Left colon (tissue), 2 donors: ENCODE measurements around the gene SLC49A3. TPM values are rescaled to one million over a fixed set of nuclear protein-coding genes. Genes with fewer than 3 reads are reported as not detected.
"Not testable (repeated sequence)": the region's sequence is repeated elsewhere in the genome, so short reads cannot be mapped to it uniquely, and the experiment has no call there.

Experiments
- ATAC-seq: fragments of 200-7000 bp; cut with Tn5 transposase; one replicate; pipeline ENCODE4 v1.9.1; 2020; ENCODE audit warnings: mild to moderate bottlenecking, moderate library complexity
- DNase-seq, 2 donors: peaks; one replicate each; pipeline ENCODE4 v3.0.0-alpha.2; 2020
- intact Hi-C, 2 donors: fragments of 100-400 bp; cut with DNase I in 1 of 2; cut with micrococcal nuclease in 1 of 2; formaldehyde crosslinking; loops; one replicate each; pipeline versions ENCODE4 v1.11.2 to v1.14.0; 2022; cut with DNase I, micrococcal nuclease
- total RNA-seq, 2 donors: library from RNA; stranded (reverse); fragmentation: NEBNext Ultra II Directional; extraction: Animal tissue kit (Norgen Biotek cat#: 25700); gene quantifications; one replicate each; pipeline ENCODE4 v1.2.1, GENCODE V29; 2021
- donor health status: DM: no; HTN: no; CAD: no.
- donor health status: DM: yes; HTN: yes; CAD: no.

SLC49A3 gene
- total RNA-seq, 2 donors from 2014 or later = 10.7 to 15.8 TPM

- no peak for DNase-seq
- intact Hi-C loops = no loop called here
These were observed 39.1 kb downstream of the SLC49A3 start for GRCh38 chr4:649751-650310.

GRCh38 chr4:649293-649625 is 39.7 kb downstream of the SLC49A3 start:
- DNase-seq = no peak
- intact Hi-C loops = no loop called here
- no peak for ATAC-seq

More at GRCh38 chr4:649751-650310, 39.1 kb downstream of the SLC49A3 start:
- no peak for ATAC-seq

- DNase-seq (no peak), ATAC-seq (no peak)
- intact Hi-C loops = no loop called here
These were observed 40.2 kb downstream of the SLC49A3 start for GRCh38 chr4:648579-649292.

GRCh38 chr4:647481-647880 is 41.5 kb downstream of the SLC49A3 start:
- ATAC-seq (no peak), DNase-seq (no peak)
- intact Hi-C loops = no loop called here

- DNase-seq (no peak), ATAC-seq (no peak)
- intact Hi-C loops = no loop called here
These were observed 42.5 kb downstream of the SLC49A3 start for GRCh38 chr4:646460-646859.

- intact Hi-C loops, DNase-seq, ATAC-seq: not testable (repeated sequence)
These were observed 46.6 kb downstream of the SLC49A3 start for GRCh38 chr4:642366-642765.

GRCh38 chr4:637536-638280 is 51.2 kb downstream of the SLC49A3 start:
- intact Hi-C loops = no loop called here
- no peak for ATAC-seq
- no peak for DNase-seq

GRCh38 chr4:636628-637159 is 52.3 kb downstream of the SLC49A3 start:
- DNase-seq (no peak), ATAC-seq (no peak)
- intact Hi-C loops = no loop called here

GRCh38 chr4:635851-636627 is 52.9 kb downstream of the SLC49A3 start:
- DNase-seq (no peak), ATAC-seq (no peak)
- intact Hi-C loops = no loop called here

- intact Hi-C loops, ATAC-seq, DNase-seq: not testable (repeated sequence)
These were observed 53.7 kb downstream of the SLC49A3 start for GRCh38 chr4:635066-635835.

GRCh38 chr4:634599-634985 is 54.4 kb downstream of the SLC49A3 start:
- DNase-seq (no peak), ATAC-seq (no peak)
- intact Hi-C loops = no loop called here

- no peak for DNase-seq
- no peak for ATAC-seq
These were observed 54.9 kb downstream of the SLC49A3 start for GRCh38 chr4:633976-634598.

GRCh38 chr4:633406-633805 is 55.5 kb downstream of the SLC49A3 start:
- no peak for DNase-seq
- intact Hi-C loops = no loop called here
- ATAC-seq = no peak

More at GRCh38 chr4:633976-634598, 54.9 kb downstream of the SLC49A3 start:
- intact Hi-C loops = no loop called here

- DNase-seq (no peak), ATAC-seq (no peak)
- intact Hi-C loops = no loop called here
These were observed 56.0 kb downstream of the SLC49A3 start for GRCh38 chr4:632926-633325.

GRCh38 chr4:632196-632790 is 56.7 kb downstream of the SLC49A3 start:
- intact Hi-C loops = no loop called here
- DNase-seq = no peak
- no peak for ATAC-seq
